Measurements from ENCODE around the gene IKBIP. TPM values are rescaled to one million over a fixed set of nuclear protein-coding genes. Genes with fewer than 3 reads are reported as not detected.
"Not testable (repeated sequence)": the region's sequence is repeated elsewhere in the genome, so short reads cannot be mapped to it uniquely, and the experiment has no call there.

IKBIP gene
- total RNA-seq, 2 donors from 2014 or later, result 2.3 to 3.1 TPM

- H3K27me3 Mint-ChIP-seq, result no peaks in the 10 kb centered on the region
- peaks cover 19% of the 10 kb centered on the region for H3K4me1 Mint-ChIP-seq
- H3K36me3 Mint-ChIP-seq (ENCODE audit: low read depth), result peaks cover 13% of the 10 kb centered on the region
- ATAC-seq (peak; percentile 51), DNase-seq (no peak)
- H3K9me3 ChIP-seq (ENCODE audit: control insufficient read depth, low read length, poor library complexity, severe bottlenecking), result no peaks in the 10 kb centered on the region
- H3K4me3 Mint-ChIP-seq, result no peak overlapping the region
- no peak overlapping the region for H3K27ac Mint-ChIP-seq
Measured at GRCh38 chr12:98653866-98654493, 9.4 kb upstream of the IKBIP start.

GRCh38 chr12:98651328-98651727, 6.7 kb upstream of the IKBIP start:
- ATAC-seq (no peak), DNase-seq (no peak)
- peaks cover 7% of the 10 kb centered on the region for H3K36me3 Mint-ChIP-seq (ENCODE audit: low read depth)
- H3K4me3 Mint-ChIP-seq, result no peak overlapping the region
- H3K27me3 Mint-ChIP-seq, result no peaks in the 10 kb centered on the region
- no peaks in the 10 kb centered on the region for H3K9me3 ChIP-seq (ENCODE audit: control insufficient read depth, low read length, poor library complexity, severe bottlenecking)
- peak overlapping the region; percentile 34 for H3K27ac Mint-ChIP-seq
- peaks cover 19% of the 10 kb centered on the region for H3K4me1 Mint-ChIP-seq

DNA sequence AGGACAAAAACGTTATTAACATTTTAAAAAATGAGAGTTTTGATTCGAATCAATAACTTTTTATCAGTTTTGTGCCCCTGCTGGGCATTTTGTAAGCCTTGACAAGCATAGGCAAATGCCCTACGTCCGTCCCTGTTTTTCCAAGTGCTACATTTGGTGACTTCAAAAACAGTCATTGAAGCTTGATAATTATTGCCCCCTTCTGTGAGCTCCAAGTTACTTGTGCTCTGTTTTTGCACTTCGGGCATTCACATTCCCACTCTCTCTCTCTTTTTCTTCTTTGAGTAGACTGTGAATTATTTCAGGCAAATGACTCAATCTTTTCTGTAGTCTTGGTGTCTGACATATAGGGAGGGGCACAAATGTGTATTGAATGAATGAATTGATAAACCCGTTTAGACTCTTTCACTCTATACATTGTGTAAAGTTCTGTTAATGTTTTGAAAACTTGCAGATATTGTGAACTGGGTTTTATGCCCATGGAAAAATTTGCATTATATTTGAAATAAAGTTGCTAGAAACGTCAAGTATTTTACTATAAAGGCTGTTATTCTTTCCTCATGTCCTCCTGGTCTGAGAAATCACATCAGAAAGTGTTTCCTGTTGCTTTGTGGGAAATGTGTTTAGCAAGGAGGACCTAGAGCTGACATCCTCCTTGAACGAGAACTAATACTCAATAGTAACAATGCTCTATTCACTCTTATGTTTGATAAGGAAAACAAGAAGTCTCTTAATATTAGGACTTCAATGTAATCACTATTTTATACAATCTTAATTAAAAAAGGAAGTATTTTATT, 1.9 kb upstream of the IKBIP start:
- H3K27ac Mint-ChIP-seq, result peak overlapping the region; percentile 47
- peak overlapping the region; percentile 98 for H3K4me3 Mint-ChIP-seq
- no peaks in the 10 kb centered on the region for H3K27me3 Mint-ChIP-seq
- DNase-seq (no peak), ATAC-seq (no peak)
- peaks cover 21% of the 10 kb centered on the region for H3K4me1 Mint-ChIP-seq
- H3K9me3 ChIP-seq (ENCODE audit: control insufficient read depth, low read length, poor library complexity, severe bottlenecking), result no peaks in the 10 kb centered on the region
- peaks cover 10% of the 10 kb centered on the region for H3K36me3 Mint-ChIP-seq (ENCODE audit: low read depth)

DNA sequence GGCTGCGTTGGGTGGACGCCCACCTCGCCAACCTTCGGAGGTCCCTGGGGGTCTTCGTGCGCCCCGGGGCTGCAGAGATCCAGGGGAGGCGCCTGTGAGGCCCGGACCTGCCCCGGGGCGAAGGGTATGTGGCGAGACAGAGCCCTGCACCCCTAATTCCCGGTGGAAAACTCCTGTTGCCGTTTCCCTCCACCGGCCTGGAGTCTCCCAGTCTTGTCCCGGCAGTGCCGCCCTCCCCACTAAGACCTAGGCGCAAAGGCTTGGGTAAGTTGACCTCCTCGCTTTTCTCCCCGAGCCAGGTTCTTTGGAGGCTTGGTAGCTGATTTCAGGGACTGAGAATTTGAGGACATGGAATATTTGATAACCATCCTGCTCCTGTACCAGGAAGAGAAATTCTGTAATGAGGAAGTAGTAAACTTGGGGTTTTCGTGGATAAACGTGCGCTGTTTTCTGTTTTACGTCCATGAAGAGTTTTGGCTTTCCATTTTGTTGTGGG, 1.0 kb upstream of the IKBIP start:
- peak overlapping the region; percentile 80 for H3K27ac Mint-ChIP-seq
- no peak for ATAC-seq
- H3K4me1 Mint-ChIP-seq, result peaks cover 21% of the 10 kb centered on the region
- no peaks in the 10 kb centered on the region for H3K9me3 ChIP-seq (ENCODE audit: control insufficient read depth, low read length, poor library complexity, severe bottlenecking)
- no peak for DNase-seq
- peak overlapping the region; percentile 98 for H3K4me3 Mint-ChIP-seq
- H3K36me3 Mint-ChIP-seq (ENCODE audit: low read depth), result peaks cover 10% of the 10 kb centered on the region
- no peaks in the 10 kb centered on the region for H3K27me3 Mint-ChIP-seq

GRCh38 chr12:98644433-98644711, 216 bp downstream of the IKBIP start:
- Mint-ChIP-seq H3K27me3 (no peaks in the 10 kb centered on the region), H3K27ac (peak overlapping the region; percentile 80), H3K4me1 (peaks cover 21% of the 10 kb centered on the region), H3K36me3 (ENCODE audit: low read depth) (peaks cover 7% of the 10 kb centered on the region), H3K4me3 (peak overlapping the region; percentile 98)
- no peaks in the 10 kb centered on the region for H3K9me3 ChIP-seq (ENCODE audit: control insufficient read depth, low read length, poor library complexity, severe bottlenecking)
- ATAC-seq (peak; percentile 3), DNase-seq (no peak)

- Mint-ChIP-seq H3K4me1 (peaks cover 20% of the 10 kb centered on the region), H3K4me3 (peak overlapping the region; percentile 15)
- H3K9me3 ChIP-seq (ENCODE audit: control insufficient read depth, low read length, poor library complexity, severe bottlenecking); DNase-seq; H3K27me3 Mint-ChIP-seq; ATAC-seq; H3K27ac Mint-ChIP-seq; H3K36me3 Mint-ChIP-seq (ENCODE audit: low read depth): not testable (repeated sequence)
Measured at GRCh38 chr12:98642801-98643200, 1.8 kb downstream of the IKBIP start.

DNA sequence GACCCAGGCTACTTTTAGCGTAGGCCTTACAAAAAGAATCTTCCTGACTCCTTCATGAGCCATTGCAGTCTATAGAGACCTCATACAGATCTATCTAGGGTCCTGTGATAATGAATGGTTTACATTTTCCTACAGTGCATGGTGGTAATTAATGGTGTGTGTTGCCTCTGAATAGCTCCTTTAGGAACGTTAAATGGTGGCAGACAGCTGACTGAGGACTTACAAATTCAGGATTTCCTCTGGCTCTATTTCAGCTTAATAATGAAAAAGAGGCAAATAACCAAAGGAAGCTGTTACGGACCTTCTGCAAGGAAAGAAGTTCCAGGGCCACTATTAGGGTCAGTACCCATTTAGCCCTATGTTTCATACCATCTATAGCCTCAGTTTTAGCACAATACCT, 5.1 kb downstream of the IKBIP start:
- DNase-seq (no peak), ATAC-seq (no peak)
- Mint-ChIP-seq H3K4me3 (no peak overlapping the region), H3K36me3 (ENCODE audit: low read depth) (no peaks in the 10 kb centered on the region), H3K27ac (no peak overlapping the region), H3K4me1 (peaks cover 13% of the 10 kb centered on the region), H3K27me3 (no peaks in the 10 kb centered on the region)
- H3K9me3 ChIP-seq (ENCODE audit: control insufficient read depth, low read length, poor library complexity, severe bottlenecking), result no peaks in the 10 kb centered on the region

GRCh38 chr12:98638009-98638408, 6.6 kb downstream of the IKBIP start:
- no peaks in the 10 kb centered on the region for H3K27me3 Mint-ChIP-seq
- H3K4me3 Mint-ChIP-seq, result no peak overlapping the region
- peak overlapping the region; percentile 8 for H3K27ac Mint-ChIP-seq
- H3K4me1 Mint-ChIP-seq, result peaks cover 9% of the 10 kb centered on the region
- ATAC-seq (no peak), DNase-seq (no peak)
- H3K9me3 ChIP-seq (ENCODE audit: control insufficient read depth, low read length, poor library complexity, severe bottlenecking), result no peaks in the 10 kb centered on the region
- H3K36me3 Mint-ChIP-seq (ENCODE audit: low read depth), result no peaks in the 10 kb centered on the region

DNA sequence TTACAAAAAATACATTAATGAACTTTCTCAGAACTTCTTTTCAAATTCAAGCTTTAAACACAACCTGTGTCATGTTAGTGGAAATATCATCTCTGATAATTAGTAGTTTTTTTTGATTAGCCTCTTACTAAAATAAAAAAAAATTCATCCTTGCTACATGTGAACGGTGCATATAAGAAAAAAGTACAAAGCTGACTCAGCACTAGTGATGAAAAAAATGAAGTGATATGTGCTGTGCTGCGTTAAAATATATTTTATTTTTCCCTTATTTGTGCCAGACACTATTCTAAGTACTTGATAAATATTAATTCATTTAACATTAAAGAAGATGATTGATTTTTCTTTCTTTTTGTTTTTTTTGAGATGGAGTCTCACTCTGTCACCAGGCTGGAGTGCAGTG, 7.5 kb downstream of the IKBIP start:
- no peak for ATAC-seq
- H3K9me3 ChIP-seq (ENCODE audit: control insufficient read depth, low read length, poor library complexity, severe bottlenecking), result no peaks in the 10 kb centered on the region
- no peak overlapping the region for H3K4me3 Mint-ChIP-seq
- DNase-seq, result no peak
- H3K27ac Mint-ChIP-seq, result no peak overlapping the region
- H3K4me1 Mint-ChIP-seq, result peaks cover 9% of the 10 kb centered on the region
- H3K27me3 Mint-ChIP-seq, result no peaks in the 10 kb centered on the region
- H3K36me3 Mint-ChIP-seq (ENCODE audit: low read depth), result no peaks in the 10 kb centered on the region

DNA sequence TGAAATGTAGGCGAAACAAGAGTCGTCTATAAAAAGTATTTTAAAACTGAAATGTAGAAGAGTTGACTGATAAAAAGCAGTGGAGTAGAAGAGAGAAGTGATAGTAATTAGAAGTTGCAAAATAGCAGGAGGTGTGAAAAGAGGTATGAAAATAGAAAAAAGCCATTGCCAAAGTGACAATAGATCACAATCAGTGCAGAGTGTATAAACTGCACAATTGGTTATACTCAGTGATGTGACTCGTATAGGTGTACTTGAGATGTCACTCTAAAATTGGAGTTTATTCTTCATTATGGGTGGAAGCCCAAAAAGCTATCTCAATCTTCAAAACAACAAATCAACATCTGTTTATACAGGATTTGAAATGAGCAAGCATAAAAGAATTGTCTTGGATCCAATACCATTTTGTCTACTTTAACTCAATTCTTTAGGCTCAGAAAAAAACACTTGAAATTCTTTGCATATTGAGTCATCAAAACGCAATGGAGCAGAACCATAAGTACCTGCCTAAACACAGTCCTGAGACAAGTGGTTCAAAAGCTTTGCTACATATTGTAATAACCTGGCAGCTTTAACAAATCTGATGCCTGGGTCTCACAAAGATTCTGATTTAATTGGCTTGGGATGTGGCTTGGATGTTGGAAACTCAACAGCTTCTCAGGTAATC, 8.8 kb downstream of the IKBIP start:
- DNase-seq, result no peak
- H3K4me3 Mint-ChIP-seq, result no peak overlapping the region

GRCh38 chr12:98618952-98619351, 25.6 kb downstream of the IKBIP start:
- no peak overlapping the region for H3K4me3 Mint-ChIP-seq
- no peaks in the 10 kb centered on the region for H3K36me3 Mint-ChIP-seq (ENCODE audit: low read depth)
- ATAC-seq (no peak), DNase-seq (no peak)
- no peaks in the 10 kb centered on the region for H3K9me3 ChIP-seq (ENCODE audit: control insufficient read depth, low read length, poor library complexity, severe bottlenecking)
- no peaks in the 10 kb centered on the region for H3K4me1 Mint-ChIP-seq
- no peak overlapping the region for H3K27ac Mint-ChIP-seq
- H3K27me3 Mint-ChIP-seq, result no peaks in the 10 kb centered on the region

More for the DNA sequence above, 8.8 kb downstream of the IKBIP start:
- ATAC-seq, result no peak
- H3K9me3 ChIP-seq (ENCODE audit: control insufficient read depth, low read length, poor library complexity, severe bottlenecking), result no peaks in the 10 kb centered on the region
- Mint-ChIP-seq H3K27ac (no peak overlapping the region), H3K36me3 (ENCODE audit: low read depth) (no peaks in the 10 kb centered on the region), H3K4me1 (peaks cover 7% of the 10 kb centered on the region), H3K27me3 (no peaks in the 10 kb centered on the region)

- no peak overlapping the region for H3K4me3 Mint-ChIP-seq
Measured at GRCh38 chr12:98612696-98613334, 31.8 kb downstream of the IKBIP start.

GRCh38 chr12:98610596-98610995, 34.0 kb downstream of the IKBIP start:
- Mint-ChIP-seq H3K36me3 (ENCODE audit: low read depth) (no peaks in the 10 kb centered on the region), H3K4me1 (no peaks in the 10 kb centered on the region), H3K4me3 (no peak overlapping the region), H3K27ac (no peak overlapping the region), H3K27me3 (no peaks in the 10 kb centered on the region)
- DNase-seq (no peak), ATAC-seq (no peak)
- no peaks in the 10 kb centered on the region for H3K9me3 ChIP-seq (ENCODE audit: control insufficient read depth, low read length, poor library complexity, severe bottlenecking)

More at GRCh38 chr12:98612696-98613334, 31.8 kb downstream of the IKBIP start:
- no peaks in the 10 kb centered on the region for H3K9me3 ChIP-seq (ENCODE audit: control insufficient read depth, low read length, poor library complexity, severe bottlenecking)
- no peaks in the 10 kb centered on the region for H3K27me3 Mint-ChIP-seq
- DNase-seq (no peak), ATAC-seq (peak; percentile 57)
- no peaks in the 10 kb centered on the region for H3K36me3 Mint-ChIP-seq (ENCODE audit: low read depth)
- H3K27ac Mint-ChIP-seq, result no peak overlapping the region
- no peaks in the 10 kb centered on the region for H3K4me1 Mint-ChIP-seq
